AML-193 (cell line): Measurements from ENCODE around the gene DNAJC17.

Experiments used
- DNase-seq, 2 experiments: peaks; one replicate each; lab custom pipeline; 2025; lab: John Stamatoyannopoulos, UW

Gene DNAJC17

GRCh38 chr15:40829115-40829514 is 21.8 kb upstream of the DNAJC17 start:
- DNase-seq: no peak

- DNase-seq: no peak
Observed at GRCh38 chr15:40828447-40829036, 21.3 kb upstream of the DNAJC17 start, which contains the start of gene PPP1R14D. TSS of gene PPP1R14D (minus strand) at chr15:40828708. CDS start at chr15:40828641, 67 bp downstream.

DNA sequence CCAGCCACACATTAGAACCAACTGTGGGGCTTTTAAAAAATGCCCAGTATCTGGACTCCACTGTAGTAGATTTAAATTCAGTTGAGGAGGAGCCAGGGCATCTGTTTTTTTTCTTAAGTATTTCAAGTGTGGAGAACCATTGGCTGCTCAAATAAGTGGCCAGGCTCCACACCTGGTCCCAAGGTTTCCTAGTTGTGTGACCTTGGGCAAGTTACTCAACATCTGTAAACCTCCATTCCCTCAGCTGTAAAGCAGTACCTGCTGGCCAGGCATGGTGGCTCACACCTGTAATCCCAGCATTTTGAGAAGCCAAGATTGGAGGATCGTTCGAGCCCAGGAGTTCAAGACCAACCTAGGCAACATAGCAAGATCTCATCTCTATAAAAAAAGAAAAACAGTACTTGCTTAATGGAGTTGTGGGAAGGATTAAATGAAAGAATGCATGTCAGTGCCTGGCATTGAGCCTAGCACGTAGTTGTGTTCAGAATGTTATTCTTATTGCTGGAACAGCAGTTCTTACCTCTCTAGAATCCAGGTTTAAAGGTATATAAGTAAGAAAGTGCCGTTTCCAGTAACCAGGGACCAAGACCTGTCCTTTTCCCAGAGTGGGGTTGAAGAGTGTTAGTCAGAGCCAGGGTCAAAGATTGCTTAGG is 19.3 kb upstream of the DNAJC17 start:
- DNase-seq: no peak

DNA sequence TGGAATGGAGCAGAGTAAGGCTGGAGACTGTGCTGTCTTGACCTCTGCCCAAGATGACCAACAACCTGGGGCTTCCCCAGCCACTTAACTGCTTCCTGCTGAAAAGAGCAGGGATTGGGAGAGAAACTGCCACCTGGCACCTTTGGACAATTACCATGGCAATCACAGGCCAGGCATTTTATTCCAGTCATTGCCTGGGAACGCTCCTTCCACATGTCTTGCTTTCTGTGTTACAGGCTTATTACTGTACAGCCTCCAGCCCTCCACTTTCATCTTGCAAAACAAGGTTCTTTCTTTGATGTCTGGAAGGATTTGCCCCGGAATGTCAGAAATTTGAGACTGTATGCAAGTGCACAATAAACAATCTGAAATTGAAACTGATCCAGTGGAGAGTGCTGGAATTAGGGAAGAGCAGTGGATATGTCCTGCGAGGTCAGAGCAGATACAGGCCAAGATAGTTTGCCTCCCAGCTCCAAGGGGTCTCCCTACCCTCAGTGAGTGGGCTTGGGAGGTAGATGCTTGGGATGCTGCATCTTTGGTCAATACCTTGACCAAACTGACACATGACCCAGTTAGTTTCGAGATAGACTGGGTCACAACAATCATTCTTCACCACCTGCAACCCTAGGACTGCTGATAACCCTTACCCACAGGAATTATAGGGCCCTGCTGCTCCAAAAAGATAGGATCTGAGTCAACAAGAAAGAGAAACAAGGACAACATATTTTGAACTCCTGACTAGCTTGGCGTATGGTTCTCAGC is 18.6 kb upstream of the DNAJC17 start:
- no peak for DNase-seq

DNA sequence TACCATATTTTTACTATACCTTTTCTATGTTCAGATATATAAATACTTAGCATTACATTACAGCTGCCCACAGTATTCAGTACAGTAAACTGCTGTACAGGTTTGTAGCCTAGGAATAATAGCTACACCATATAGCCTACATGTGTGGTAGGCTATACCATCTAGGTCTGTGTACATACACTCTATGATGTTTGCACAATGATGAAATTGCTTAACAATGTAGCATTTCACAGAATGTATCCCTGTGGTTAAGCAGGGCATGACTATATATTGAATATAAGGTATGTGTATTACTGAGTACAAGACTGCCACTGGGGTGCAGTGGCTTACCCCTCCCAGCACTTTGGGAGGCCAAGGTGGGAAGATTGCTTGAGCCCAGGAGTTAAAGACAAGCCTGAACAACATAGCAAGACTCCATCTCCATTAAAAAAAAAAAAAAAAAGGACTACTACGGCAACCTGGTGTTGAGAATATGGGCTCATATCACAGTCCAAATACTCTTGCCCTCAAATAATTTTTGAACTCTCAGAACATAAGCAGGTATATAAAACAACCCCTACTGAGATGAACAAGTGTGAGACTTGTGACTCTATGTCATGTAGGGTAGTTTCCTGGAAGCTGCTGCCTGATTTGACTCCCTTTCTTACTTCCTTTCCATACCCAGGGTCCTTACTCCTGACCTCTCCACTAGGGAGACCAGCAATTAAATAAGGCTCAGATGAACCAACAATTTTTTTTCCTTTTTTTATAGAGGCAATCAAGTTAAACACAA is 16.5 kb upstream of the DNAJC17 start:
- peak; percentile 67 to 70 for DNase-seq

DNA sequence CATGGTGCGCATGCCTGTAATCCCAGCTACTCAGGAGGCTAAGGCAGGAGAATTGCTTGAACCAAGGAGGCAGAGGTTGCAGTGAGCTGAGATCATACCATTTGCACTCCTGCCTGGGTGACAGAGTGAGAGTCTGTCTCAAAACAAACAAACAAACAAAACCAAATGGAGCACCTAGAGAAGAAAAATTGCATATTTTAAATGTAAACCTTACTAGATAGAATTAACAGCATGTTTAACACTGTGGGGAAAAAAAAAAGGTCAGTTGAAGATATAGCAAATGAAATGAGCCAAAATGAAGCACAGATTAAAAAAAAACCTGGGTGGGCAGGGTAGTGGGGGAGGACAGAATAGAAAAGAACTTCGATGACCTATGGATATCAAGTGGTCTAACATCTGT is 13.9 kb upstream of the DNAJC17 start:
- no peak for DNase-seq

- no peak for DNase-seq
Observed at GRCh38 chr15:40819048-40819447, 11.8 kb upstream of the DNAJC17 start.

DNA sequence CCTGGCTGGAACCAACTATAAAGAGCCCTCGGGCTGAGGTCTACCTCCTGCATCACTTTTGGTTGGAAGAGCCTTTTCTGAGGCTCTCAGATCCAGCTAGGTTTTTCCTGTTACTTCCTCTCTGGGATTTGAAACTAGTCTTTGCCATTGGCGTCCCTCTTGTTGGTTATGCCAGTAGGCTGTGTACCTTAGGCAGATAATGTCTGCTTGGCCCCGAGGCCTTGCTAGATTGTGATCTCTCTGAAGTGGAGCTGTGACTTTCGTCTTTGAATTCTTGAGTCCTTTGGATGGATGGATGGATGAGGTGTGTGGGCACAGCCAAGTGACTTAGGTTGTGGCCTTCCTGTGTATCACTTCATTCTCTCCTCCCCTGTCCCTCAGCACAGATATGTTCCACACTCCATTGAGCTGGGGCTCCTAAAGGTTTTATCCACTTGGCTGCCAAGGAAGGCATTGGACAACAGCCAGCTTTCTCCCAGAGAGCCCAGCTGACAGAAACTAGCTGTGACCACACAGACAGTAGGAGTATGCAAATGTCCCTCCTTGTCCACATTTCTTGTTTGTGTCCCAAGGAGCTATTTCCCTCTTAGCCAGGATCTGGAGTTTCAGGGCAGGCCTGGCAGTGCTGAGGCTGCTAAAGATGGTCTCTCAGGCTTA is 7.9 kb upstream of the DNAJC17 start:
- DNase-seq: no peak

- DNase-seq: no peak
Observed at GRCh38 chr15:40812721-40813425, 5.6 kb upstream of the DNAJC17 start.

- no peak for DNase-seq
Observed at GRCh38 chr15:40808861-40809450, 1.7 kb upstream of the DNAJC17 start.

DNA sequence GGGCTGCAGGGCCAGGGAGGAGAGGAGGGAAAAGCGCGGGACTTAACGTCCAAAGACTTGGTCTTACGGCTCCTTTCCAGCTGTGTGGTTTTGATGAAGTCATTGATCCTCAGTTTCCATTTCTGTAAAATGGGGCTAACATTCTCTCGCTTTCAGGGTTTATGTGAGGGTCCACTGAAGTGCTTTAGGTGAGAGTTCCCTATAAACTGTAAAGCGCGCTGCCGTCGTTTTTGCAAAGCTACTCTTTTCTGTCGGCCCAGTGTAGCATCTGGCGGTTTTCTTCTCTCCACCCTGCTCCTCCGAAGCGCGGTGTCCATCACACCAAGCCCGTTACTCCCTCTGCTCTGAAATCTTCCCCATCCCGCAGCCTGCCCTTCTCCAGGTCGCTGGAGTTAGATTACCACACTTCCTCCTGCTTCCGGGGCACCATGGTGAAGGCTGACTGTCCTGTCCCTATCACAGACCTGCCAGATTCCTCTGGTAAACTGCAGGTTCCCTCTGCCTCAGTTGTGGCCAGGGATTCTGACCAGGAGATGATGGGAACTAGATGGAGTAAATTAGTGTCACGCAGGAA is 702 bp upstream of the DNAJC17 start:
- no peak for DNase-seq

GRCh38 chr15:40806672-40807027 is 623 bp downstream of the DNAJC17 start:
- no peak for DNase-seq

GRCh38 chr15:40803688-40804087 is 3.6 kb downstream of the DNAJC17 start:
- DNase-seq: no peak

DNA sequence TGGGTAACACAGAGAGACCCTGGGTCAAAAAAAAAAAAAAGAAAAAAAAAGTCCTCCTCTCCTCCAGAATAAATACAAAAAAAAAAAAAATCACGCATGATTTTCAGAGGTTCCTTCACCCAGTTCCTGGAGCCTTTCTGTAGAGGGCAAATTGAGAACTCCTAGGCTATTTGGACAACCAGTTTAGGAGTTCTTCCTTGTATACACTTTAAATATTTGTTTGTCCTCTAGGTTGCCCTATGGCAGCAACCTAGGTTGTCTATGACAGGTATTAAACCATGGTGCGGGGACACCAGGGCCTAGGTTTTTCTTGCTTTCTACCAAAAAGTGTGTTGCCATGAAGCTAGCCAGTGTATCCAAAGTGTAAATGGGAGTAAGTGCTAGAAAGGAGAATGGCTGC is 4.2 kb downstream of the DNAJC17 start:
- no peak for DNase-seq

DNA sequence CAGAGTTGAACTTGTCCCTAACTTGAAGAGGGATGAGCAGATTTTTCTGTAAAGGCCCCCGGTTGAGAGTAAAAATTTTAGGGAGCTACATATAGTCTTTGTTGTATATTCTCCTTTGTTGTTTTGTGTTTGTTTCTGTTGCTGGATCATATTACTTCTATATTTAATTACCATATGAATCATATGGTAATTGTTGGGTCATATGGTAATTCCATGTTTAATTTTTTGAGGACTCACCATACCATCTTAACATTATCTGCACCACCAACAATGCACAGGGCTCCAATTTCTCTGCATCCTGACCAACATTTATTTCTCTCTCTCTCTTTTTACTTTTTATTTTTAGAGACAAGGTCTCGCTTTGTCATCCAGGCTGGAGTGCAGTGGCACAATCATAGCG is 7.8 kb downstream of the DNAJC17 start:
- DNase-seq: no peak

- peak in 1 of 2 experiments; percentile 8 for DNase-seq
Observed at GRCh38 chr15:40796512-40796911, 10.8 kb downstream of the DNAJC17 start.

- DNase-seq: no peak
Observed at GRCh38 chr15:40796041-40796440, 11.2 kb downstream of the DNAJC17 start.

- DNase-seq: no peak
Observed at GRCh38 chr15:40793216-40793989, 13.9 kb downstream of the DNAJC17 start.

GRCh38 chr15:40792394-40792793 is 14.9 kb downstream of the DNAJC17 start:
- DNase-seq: no peak

GRCh38 chr15:40790718-40791117 is 16.6 kb downstream of the DNAJC17 start:
- no peak for DNase-seq
